Middle frontal gyrus (tissue), 1 donor: Measurements from ENCODE around the gene EIPR1.

Source experiments
- DNase-seq: peaks from one replicate; pipeline ENCODE4 v3.0.0-alpha.2; 2015; ENCODE audit warnings: low spot score; ENCODE audit errors: extremely low spot score

The EIPR1 gene

GRCh38 chr2:3154700-3155099, 222.9 kb downstream of the EIPR1 start:
- no peak for DNase-seq

DNA sequence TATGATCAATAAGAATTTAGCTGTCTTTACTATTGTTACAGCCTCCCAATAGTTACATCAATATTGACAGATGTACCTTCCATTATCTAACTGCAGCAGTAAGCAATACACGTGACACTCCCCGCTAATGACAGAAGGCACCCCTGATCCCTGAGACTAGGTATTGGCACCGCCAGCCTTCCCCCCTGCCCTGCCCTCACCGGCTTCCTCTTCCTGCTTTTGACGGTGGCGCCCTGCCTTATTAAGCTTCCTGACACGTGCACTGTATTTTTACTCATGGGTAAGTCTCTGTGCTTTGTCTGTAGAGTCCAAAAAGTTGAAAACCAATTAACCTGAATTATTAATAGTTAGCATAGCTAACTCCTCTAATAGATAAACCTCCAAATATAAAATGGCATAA, 223.5 kb downstream of the EIPR1 start:
- no peak for DNase-seq

DNA sequence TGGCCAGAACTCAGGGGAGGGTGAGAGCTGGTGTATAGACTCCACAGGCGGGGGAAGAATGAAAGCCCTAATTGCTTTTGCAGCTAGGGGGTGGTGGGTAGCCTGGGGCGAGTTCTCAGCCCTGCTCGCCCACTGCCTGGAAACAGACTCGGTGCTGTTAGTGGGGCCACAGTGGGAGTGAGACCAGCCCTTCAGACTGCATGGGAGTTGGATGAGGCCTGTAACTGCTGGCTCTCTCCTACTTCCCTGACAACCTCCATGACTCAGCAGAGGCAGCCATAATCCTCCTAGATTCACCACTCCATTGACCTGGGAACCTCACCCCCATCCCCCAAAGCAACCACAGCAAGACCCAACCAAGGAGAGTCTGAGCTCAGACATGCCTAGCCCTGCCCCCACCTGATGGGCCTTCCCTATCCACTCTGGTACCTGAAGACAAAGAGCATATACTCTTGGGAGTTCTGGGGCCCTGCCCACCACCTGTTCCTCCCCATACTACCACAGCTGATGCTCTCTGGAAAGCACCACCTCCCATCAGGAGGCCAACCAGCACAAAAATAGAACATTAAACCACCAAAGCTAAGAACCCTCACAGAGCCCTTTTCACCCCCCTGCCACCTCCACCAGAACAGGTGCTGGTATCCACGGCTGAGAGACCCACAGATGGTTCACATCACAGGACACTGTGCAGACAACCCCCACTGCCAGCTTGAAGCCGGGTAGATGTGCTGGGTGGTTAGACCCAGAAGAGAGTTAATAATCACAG, 226.3 kb downstream of the EIPR1 start:
- DNase-seq, result no peak

DNA sequence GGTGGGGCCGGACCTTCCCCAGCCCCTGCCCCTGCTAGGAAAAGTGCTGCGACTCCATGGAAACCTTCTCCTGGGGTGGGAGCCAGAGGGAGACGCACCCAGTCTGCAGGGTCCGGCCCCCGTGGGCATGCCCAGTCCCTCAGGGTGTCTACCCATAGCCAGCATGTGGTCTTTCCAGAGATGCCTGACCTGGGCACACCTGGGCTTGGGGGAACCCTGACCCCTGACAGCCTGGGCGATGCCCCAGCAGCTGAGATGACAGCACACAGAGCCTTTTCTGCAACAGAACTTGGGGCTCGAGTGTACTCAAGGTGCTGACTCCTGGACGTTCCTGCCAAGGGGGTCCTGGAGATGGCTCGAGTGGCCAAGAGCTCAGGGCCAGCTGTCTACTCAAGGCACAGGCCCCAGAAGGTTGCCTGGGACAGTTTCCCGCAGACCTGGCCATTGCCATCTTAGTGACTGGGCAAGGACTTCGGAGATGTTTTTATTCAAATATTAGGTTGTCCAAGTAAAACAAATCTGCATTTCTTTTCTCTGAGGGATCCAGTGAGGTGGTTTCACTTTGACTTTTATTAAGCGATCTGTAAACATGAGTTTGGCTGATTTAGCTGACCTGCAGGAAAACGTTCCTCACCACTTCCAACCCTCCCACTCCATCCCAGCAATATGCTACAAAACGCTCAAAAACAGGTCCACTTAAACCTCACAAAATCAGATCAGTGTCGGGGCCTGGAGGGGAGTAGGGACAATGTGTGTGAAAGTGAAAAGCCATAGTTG, 228.0 kb downstream of the EIPR1 start:
- no peak for DNase-seq

- no peak for DNase-seq
Observed at GRCh38 chr2:3148716-3149115, 228.9 kb downstream of the EIPR1 start.

DNA sequence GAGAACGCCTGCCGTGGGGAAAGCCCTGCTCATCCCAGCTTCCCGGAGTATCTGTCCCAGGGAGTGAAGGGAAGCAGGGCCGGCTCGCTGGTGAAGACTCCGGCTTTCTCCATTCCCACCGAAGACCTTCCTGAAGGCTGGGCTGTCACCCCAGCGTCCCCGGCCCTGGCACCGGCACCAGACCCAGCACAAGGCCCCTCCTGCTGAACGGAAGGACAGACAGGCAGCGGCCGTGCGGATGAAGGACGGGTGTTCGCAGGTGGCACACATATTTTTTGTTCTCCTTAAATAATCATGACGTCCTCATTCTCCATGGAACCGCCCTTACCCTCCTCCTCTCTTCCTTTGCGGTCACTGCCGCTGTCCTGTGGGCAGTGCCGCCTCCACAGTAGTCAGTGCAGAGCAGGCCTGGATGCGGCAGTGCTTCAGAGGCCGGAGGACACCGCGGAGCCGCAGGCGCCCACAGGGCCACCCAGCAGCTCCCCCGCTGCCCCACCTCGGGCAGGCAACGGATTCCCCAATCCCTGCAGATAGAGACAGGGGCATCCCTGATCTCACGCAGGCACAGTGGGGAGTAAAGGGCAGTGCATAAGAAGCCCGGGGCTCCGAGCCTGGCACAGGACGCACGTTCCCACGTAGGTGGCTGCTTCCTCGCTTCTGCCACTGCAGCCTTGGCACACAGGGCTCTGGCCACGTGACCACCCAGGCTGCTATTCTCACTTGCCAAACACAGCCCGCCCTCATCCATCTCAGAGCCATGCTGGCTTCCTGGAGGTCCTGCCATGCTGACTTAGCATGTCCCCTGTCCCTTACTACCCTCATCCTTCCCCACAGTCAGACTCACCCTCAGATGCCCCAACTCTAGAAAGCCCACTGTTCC, 229.7 kb downstream of the EIPR1 start:
- DNase-seq, result no peak

GRCh38 chr2:3146772-3147650, 230.6 kb downstream of the EIPR1 start:
- DNase-seq, result no peak

DNA sequence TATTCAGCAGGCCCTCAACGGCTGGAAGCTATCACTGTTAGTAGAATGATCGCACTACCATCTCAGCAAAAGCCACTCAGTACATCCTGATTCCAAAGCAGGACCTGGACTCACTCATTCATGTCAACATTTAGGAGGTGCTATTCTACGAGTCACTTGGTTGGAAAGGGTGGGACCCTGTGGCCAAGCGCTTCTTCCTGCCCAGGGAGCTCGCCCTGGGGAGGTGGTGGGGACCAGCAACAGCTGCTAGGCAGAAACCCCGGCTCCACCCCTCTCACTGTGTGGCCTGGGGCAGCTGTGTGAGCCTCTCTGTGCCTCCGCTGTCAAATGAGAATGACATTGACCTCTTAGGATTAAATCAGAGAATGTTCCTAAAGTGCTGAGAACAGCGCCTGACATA, 231.4 kb downstream of the EIPR1 start:
- no peak for DNase-seq

DNA sequence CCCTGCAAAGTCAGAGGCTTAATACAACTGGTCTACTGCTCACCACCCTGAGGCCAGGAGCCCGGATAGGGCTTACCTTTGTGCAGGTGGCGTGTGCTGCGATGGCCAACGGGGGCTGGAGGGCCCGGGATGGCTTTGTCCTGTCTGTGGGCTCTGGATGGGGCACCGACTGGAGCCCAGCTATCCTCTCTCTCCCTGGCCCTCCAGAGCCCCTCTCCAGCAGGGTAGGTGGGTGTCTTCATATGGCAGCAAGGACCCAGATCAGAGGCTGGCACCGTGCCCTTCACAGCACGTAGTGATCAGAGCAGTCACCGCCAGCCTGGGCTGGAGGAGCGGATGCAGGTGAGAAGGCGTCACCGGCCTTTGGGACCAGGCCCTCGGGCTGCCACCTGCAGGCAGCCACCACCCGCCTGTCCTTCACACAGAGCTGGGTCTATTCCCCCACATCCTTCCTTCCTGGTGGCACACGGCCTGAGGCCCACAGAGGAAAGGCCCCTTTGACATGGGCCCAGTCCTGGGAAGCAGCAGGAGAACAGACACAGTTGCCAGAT, 232.1 kb downstream of the EIPR1 start:
- no peak for DNase-seq

GRCh38 chr2:3144856-3145255, 232.8 kb downstream of the EIPR1 start:
- no peak for DNase-seq

GRCh38 chr2:3143602-3144001, 234.0 kb downstream of the EIPR1 start:
- no peak for DNase-seq

DNA sequence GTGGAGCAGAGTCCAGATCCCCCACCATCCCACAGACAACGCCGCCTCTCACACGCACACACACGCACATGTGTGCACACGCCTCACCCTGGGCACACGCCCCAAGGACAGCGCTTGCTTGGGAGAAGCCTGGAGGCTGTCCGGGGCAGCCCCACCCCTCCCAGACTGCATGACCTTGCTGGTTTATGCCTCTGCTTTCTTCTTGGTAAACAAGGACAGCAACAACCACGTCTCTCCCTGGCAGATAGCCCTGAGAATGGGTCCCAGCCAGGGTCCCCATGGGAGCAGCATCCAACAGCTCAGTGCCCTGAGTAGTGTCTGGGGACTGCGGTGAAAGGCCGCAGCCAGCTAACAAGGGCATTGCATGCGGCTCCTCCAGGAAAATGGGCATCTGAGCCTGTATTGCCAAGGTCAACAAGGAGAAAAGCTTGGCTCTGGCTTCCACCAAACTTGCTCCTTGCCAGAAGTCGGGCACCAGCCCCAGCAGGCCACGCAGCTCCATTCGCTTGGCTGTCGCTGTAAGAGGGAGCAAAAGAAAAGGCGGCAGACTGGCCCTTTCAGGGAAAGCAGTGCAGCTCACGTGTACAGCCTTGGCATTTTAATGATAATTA, 234.6 kb downstream of the EIPR1 start:
- DNase-seq, result peak; percentile 35

GRCh38 chr2:3142210-3142609, 235.4 kb downstream of the EIPR1 start:
- DNase-seq, result no peak

DNA sequence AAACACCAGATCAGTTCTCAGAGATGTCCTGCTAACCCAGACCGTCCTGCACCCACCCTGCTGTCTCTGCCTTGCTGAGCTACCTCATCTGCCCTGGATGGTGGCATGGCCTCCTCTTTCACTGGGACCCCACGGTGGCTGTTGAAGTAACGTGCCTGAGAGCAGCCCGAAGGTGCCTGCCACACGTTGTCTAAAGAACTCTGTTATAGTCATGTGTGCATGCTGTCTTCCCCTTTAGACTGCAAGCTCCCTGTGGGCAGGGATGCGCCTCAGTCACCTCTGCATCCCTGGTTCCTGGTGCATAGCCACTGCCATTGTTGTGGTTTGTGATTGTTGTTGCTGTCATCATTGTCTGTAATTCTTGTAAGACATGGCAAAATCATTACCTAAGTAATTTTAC, 235.9 kb downstream of the EIPR1 start:
- no peak for DNase-seq

DNA sequence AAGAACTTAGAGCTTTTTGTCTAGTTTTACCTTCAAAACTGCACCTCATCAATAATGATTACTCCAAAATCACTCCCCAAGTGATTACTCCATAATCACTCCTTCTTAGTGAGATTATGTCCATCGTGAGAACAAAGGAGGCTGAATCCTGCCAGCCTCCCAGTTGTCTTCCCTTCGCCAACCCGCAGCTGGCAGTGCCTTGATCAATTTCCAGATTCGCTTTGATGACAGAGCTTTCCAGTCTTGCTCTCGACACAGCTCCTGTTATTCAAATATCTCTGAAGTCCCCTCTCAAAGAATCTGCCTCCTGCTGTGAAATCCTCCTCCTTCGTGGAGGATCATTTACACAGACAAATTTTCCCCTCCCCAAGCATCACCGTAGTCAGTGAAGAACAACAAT, 237.7 kb downstream of the EIPR1 start:
- no peak for DNase-seq
